Suprapubic skin (tissue), 4 donors: ENCODE data around the gene POLR2A. TPM values are rescaled to one million over a fixed set of nuclear protein-coding genes. Genes with fewer than 3 reads are reported as not detected.

Experiments used
- DNase-seq, 2 donors: peaks; one replicate each; pipeline ENCODE4 v3.0.0-alpha.2; 2019; ENCODE audit warnings: low spot score in 2 of 2
- H3K27ac ChIP-seq: fragments of 200-600 bp; sonication (generic); one replicate; pipeline ENCODE4 v1.5.1; 2019
- H3K27me3 ChIP-seq: fragments of 200-600 bp; sonication (generic); one replicate; pipeline ENCODE4 v1.5.1; 2019
- H3K36me3 ChIP-seq: fragments of 200-600 bp; sonication (generic); one replicate; pipeline ENCODE4 v1.5.1; 2019
- H3K4me1 ChIP-seq: fragments of 200-600 bp; sonication (generic); one replicate; pipeline ENCODE4 v1.5.1; 2019
- H3K4me3 ChIP-seq: fragments of 200-600 bp; sonication (generic); one replicate; pipeline ENCODE4 v1.5.1; 2019; ENCODE audit warnings: mild to moderate bottlenecking
- H3K9me3 ChIP-seq: fragments of 200-600 bp; sonication (generic); one replicate; pipeline ENCODE4 v1.5.1; 2019
- CTCF ChIP-seq, 2 donors: fragments of 200-600 bp in 1 of 2; fragments of 450-650 bp in 1 of 2; sonication (generic) in 1 of 2; IDR thresholded peaks; one replicate each; pipeline ENCODE4 v1.5.1; 2016 to 2019; ENCODE audit warnings: antibody characterized with exemption in 2 of 2, mild to moderate bottlenecking in 1 of 2, moderate library complexity in 1 of 2
- EP300 ChIP-seq: sonication (generic); formaldehyde crosslinking; IDR thresholded peaks from one replicate; pipeline ENCODE4 v1.6.1; 2017; ENCODE audit warnings: antibody characterized with exemption
- POLR2A ChIP-seq, 2 donors: fragments of 450-650 bp; IDR thresholded peaks; one replicate each; pipeline ENCODE4 v1.6.1; 2017; ENCODE audit warnings: antibody characterized with exemption in 2 of 2, mild to moderate bottlenecking in 2 of 2, moderate library complexity in 2 of 2
- POLR2AphosphoS5 ChIP-seq, 3 donors: sonication (generic); formaldehyde crosslinking; IDR thresholded peaks; one replicate each; pipeline ENCODE4 v1.6.1; 2017; ENCODE audit warnings: antibody characterized with exemption in 3 of 3
- WGBS: methylation state at CpG from one replicate; pipeline ENCODE4 v1.1.5; 2018; 5-methylcytosine and 5-hydroxymethylcytosine counted together
- total RNA-seq, 4 donors: library from RNA; depleted of rRNA; stranded (reverse); fragments of >200 nt; gene quantifications; one replicate each; pipeline ENCODE4 v1.1.0, GENCODE V29; 2016

Gene POLR2A
- total RNA-seq: 100 to 1,000 TPM; 104 to 194 (median 140) TPM

- H3K27me3 ChIP-seq: no peaks in the 10 kb centered on the region
- peaks cover 69% of the 10 kb centered on the region for H3K4me1 ChIP-seq
- H3K27ac ChIP-seq: peak within 1 kb of the TSS; percentile 100
- H3K9me3 ChIP-seq: no peaks in the 10 kb centered on the region
- peak within 1 kb of the TSS; percentile 67 for H3K4me3 ChIP-seq
- DNase-seq: peak; percentile 99
- TF ChIP-seq EP300 (no peak), POLR2A (IDR thresholded peaks at IDR 0.05) (peak; percentile 100), POLR2AphosphoS5 (IDR thresholded peaks at IDR 0.05) (peak; percentile 100), CTCF (IDR thresholded peaks at IDR 0.05) (no peak)
- under 1% methylated on average over 58 of the region's 64 CpGs for WGBS
- no peaks in the 10 kb centered on the region for H3K36me3 ChIP-seq
Measured at GRCh38 chr17:7484067-7484918, at the start of gene POLR2A. Gene POLR2A, plus strand, starts transcription at chr17:7484366.

GRCh38 chr17:7435676-7436555 is 48.2 kb upstream of the POLR2A start:
- no peaks in the 10 kb centered on the region for H3K36me3 ChIP-seq
- peaks cover 14% of the 10 kb centered on the region for H3K27me3 ChIP-seq
- 3% methylated on average over 17 of the region's 49 CpGs for WGBS
- H3K9me3 ChIP-seq: no peaks in the 10 kb centered on the region
- DNase-seq: no peak
- peak overlapping the region; percentile 91 for H3K27ac ChIP-seq
- peak overlapping the region; percentile 68 for H3K4me3 ChIP-seq
- peaks cover 57% of the 10 kb centered on the region for H3K4me1 ChIP-seq
- TF ChIP-seq CTCF (IDR thresholded peaks at IDR 0.05) (no peak), POLR2AphosphoS5 (IDR thresholded peaks at IDR 0.05) (peak in 1 of 3 donors; percentile 4)

- H3K27ac ChIP-seq: peak overlapping the region; percentile 91
Measured at GRCh38 chr17:7436556-7437368, 47.4 kb upstream of the POLR2A start.

GRCh38 chr17:7437369-7437863 is 46.8 kb upstream of the POLR2A start:
- H3K4me1 ChIP-seq: peaks cover 58% of the 10 kb centered on the region
- 46% methylated on average over 13 of the region's 31 CpGs for WGBS
- peaks cover 14% of the 10 kb centered on the region for H3K27me3 ChIP-seq
- DNase-seq: no peak
- H3K36me3 ChIP-seq: no peaks in the 10 kb centered on the region
- H3K27ac ChIP-seq: peak overlapping the region; percentile 91
- H3K4me3 ChIP-seq: peak overlapping the region; percentile 68
- no peaks in the 10 kb centered on the region for H3K9me3 ChIP-seq
- TF ChIP-seq POLR2AphosphoS5 (IDR thresholded peaks at IDR 0.05) (no peak), EP300 (no peak)

More at GRCh38 chr17:7436556-7437368, 47.4 kb upstream of the POLR2A start:
- H3K27me3 ChIP-seq: peaks cover 14% of the 10 kb centered on the region
- TF ChIP-seq POLR2AphosphoS5 (IDR thresholded peaks at IDR 0.05): peak in 2 of 3 donors; percentile 20 to 33
- TF ChIP-seq POLR2A (IDR thresholded peaks at IDR 0.05): no peak
- TF ChIP-seq CTCF (IDR thresholded peaks at IDR 0.05): peak; percentile 62 to 96
- H3K36me3 ChIP-seq: no peaks in the 10 kb centered on the region
- peaks cover 58% of the 10 kb centered on the region for H3K4me1 ChIP-seq
- 4% methylated on average over 70 of the region's 92 CpGs for WGBS
- no peaks in the 10 kb centered on the region for H3K9me3 ChIP-seq
- H3K4me3 ChIP-seq: peak overlapping the region; percentile 68
- peak in 1 of 2 donors; percentile 80 for DNase-seq

- WGBS: 6% methylated on average over 23 of the region's 48 CpGs
- Histone ChIP-seq H3K27me3 (peaks cover 14% of the 10 kb centered on the region), H3K36me3 (no peaks in the 10 kb centered on the region), H3K4me3 (peak overlapping the region; percentile 68), H3K27ac (peak overlapping the region; percentile 91), H3K4me1 (peaks cover 58% of the 10 kb centered on the region), H3K9me3 (no peaks in the 10 kb centered on the region)
- TF ChIP-seq POLR2A (IDR thresholded peaks at IDR 0.05) (no peak), CTCF (IDR thresholded peaks at IDR 0.05) (no peak), POLR2AphosphoS5 (IDR thresholded peaks at IDR 0.05) (no peak), EP300 (no peak)
- DNase-seq: peak in 1 of 2 donors; percentile 82
Measured at GRCh38 chr17:7437950-7438614, 46.1 kb upstream of the POLR2A start.
